Skeletal muscle tissue (tissue), 4 donors: ENCODE data around the gene CIPC. TPM values are rescaled to one million over a fixed set of nuclear protein-coding genes. Genes with fewer than 3 reads are reported as not detected.

Experiments
- H3K27ac ChIP-seq: one replicate; pipeline ENCODE4 v1.7.0; 2013; ENCODE audit warnings: mild to moderate bottlenecking, low read depth, low read length, inconsistent platforms
- H3K27me3 ChIP-seq, 3 donors: one replicate each; pipeline ENCODE4 v1.7.0; 2013; ENCODE audit warnings: low read length in 3 of 3; ENCODE audit not compliant: control insufficient read depth in 3 of 3, insufficient read depth in 3 of 3
- H3K36me3 ChIP-seq, 3 donors: one replicate each; pipeline ENCODE4 v1.7.0; 2013; ENCODE audit warnings: low read length in 3 of 3; ENCODE audit not compliant: control insufficient read depth in 3 of 3, insufficient read depth in 3 of 3
- H3K4me1 ChIP-seq, 3 donors: one replicate each; pipeline ENCODE4 v1.7.0; 2013; ENCODE audit warnings: low read length in 3 of 3, mild to moderate bottlenecking in 3 of 3; ENCODE audit not compliant: control insufficient read depth in 3 of 3, insufficient read depth in 3 of 3
- H3K4me3 ChIP-seq, 3 donors: one replicate each; pipeline ENCODE4 v1.7.0; 2013; ENCODE audit warnings: low read length in 3 of 3
- H3K9ac ChIP-seq, 3 donors: one replicate each; pipeline ENCODE4 v1.7.0; 2013; ENCODE audit warnings: low read length in 3 of 3, mild to moderate bottlenecking in 3 of 3, moderate library complexity in 2 of 3, low read depth in 1 of 3
- H3K9me3 ChIP-seq, 3 donors: one replicate each; pipeline ENCODE4 v1.7.0; 2013; ENCODE audit warnings: low read length in 3 of 3; ENCODE audit not compliant: control insufficient read depth in 3 of 3
- total RNA-seq: library from RNA; depleted of rRNA; stranded (reverse); fragments of >200 nt; gene quantifications from one replicate; pipeline ENCODE4 v1.2.3, GENCODE V29; 2014
- donor health status: Osteomylitis.

Gene CIPC
- total RNA-seq, 1 donor from 2014 or later: 13.6 TPM

GRCh38 chr14:77108753-77109152 lies 10.7 kb downstream of the CIPC start:
- H3K4me1 ChIP-seq: peaks cover 61 to 66% (median 64%) of the 10 kb centered on the region in 3 donors
- peaks cover 21 to 41% (median 27%) of the 10 kb centered on the region in 3 donors for H3K36me3 ChIP-seq
- no peaks in the 10 kb centered on the region for H3K27me3 ChIP-seq
- H3K9ac ChIP-seq: no peak overlapping the region
- no peak overlapping the region for H3K4me3 ChIP-seq
- H3K27ac ChIP-seq: no peak overlapping the region
- no peaks in the 10 kb centered on the region for H3K9me3 ChIP-seq

GRCh38 chr14:77109656-77110055 lies 11.6 kb downstream of the CIPC start:
- Histone ChIP-seq H3K4me1 (peaks cover 61 to 66% (median 64%) of the 10 kb centered on the region in 3 donors), H3K9me3 (no peaks in the 10 kb centered on the region), H3K36me3 (peaks cover 30 to 50% (median 36%) of the 10 kb centered on the region in 3 donors), H3K9ac (no peak overlapping the region), H3K4me3 (no peak overlapping the region), H3K27ac (no peak overlapping the region), H3K27me3 (no peaks in the 10 kb centered on the region)

DNA sequence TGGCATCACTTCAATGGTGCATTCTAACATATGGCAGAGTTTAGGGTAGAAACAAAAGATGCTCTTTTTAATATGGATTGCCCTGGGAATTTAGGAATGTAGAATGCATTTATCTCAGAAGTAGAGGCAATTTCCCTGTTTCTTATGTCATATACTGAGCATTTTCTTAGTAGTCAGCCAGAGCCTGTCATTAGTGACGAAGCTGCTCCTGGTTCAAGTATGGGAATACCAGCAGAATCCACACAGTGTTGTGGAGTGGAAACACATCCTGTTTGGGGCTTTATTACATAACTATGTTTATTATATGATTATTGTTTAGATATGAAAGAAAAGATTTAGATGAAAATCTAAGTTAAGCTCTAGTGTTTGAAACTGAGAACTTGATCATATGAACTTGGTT lies 12.2 kb downstream of the CIPC start:
- H3K36me3 ChIP-seq: peaks cover 33 to 57% (median 39%) of the 10 kb centered on the region in 3 donors
- peaks cover 56 to 60% (median 59%) of the 10 kb centered on the region in 3 donors for H3K4me1 ChIP-seq
- H3K9ac ChIP-seq: no peak overlapping the region

DNA sequence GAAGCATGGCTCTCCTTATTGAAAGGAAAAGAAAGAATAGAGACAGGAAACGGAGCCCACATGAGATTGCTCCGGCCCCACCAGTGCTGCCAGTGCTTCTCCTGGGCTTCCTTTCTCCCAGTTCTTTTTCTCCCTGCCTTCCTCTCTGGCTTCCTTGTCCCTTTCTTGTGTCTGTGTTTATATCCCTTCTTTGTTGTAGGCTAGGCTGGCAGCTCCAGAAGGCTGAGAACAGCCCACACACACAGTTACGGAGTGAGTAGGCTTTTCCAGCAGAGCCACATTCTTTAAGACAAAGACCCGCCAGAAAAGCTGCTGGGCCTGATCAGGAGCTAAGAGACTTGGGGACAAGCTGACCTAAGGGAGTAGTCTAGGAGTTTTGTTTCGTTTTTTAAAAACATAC lies 13.0 kb downstream of the CIPC start:
- peaks cover 32 to 56% (median 42%) of the 10 kb centered on the region in 3 donors for H3K36me3 ChIP-seq
- H3K4me3 ChIP-seq: no peak overlapping the region
- H3K4me1 ChIP-seq: peaks cover 54 to 55% (median 55%) of the 10 kb centered on the region in 3 donors
- no peaks in the 10 kb centered on the region for H3K9me3 ChIP-seq
- peak overlapping the region; percentile 55 for H3K27ac ChIP-seq
- no peaks in the 10 kb centered on the region for H3K27me3 ChIP-seq
- H3K9ac ChIP-seq: peak overlapping the region in 2 of 3 donors; percentile 24 to 33

More for the DNA sequence above, 12.2 kb downstream of the CIPC start:
- Histone ChIP-seq H3K27me3 (no peaks in the 10 kb centered on the region), H3K27ac (peak overlapping the region; percentile 55), H3K9me3 (no peaks in the 10 kb centered on the region), H3K4me3 (no peak overlapping the region)

DNA sequence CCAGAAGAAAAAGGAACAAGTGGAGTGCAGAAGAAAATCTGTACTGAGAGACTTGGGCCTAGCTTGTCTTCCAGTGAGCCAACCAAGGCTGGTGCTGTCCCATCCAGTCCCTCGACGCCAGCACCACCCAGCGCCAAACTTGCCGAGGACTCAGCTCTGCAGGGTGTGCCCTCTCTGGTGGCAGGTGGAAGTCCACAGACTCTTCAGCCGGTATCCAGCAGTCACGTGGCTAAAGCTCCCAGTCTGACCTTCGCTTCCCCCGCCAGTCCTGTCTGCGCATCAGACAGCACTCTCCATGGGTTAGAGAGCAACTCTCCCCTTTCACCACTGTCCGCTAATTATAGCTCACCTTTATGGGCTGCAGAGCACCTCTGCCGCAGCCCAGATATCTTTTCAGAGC lies 15.6 kb downstream of the CIPC start:
- Histone ChIP-seq H3K4me3 (no peak overlapping the region), H3K27me3 (no peaks in the 10 kb centered on the region), H3K36me3 (peaks cover 28 to 59% (median 38%) of the 10 kb centered on the region in 3 donors), H3K27ac (peak overlapping the region; percentile 9), H3K4me1 (peaks cover 52 to 59% (median 58%) of the 10 kb centered on the region in 3 donors), H3K9ac (no peak overlapping the region), H3K9me3 (no peaks in the 10 kb centered on the region)

DNA sequence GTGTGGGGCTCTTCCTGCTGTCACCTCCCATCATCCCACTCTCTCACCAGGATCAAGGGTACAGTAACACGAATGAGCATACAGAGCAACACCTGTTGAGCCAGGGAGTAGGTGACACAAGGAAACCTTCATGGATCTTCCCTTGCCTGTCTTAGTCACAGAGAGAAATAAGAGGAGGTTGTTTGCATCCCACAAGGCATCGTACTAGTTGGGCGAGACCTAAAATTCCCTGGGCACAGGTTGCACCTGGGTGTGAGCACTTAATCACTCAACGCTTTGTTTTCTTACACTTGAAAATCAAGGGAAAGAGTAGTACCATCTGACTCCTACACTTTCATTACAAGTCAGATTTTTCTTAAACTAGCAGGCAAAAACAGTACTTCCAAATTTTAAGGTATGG lies 16.6 kb downstream of the CIPC start:
- Histone ChIP-seq H3K36me3 (peaks cover 28 to 53% (median 37%) of the 10 kb centered on the region in 3 donors), H3K9me3 (no peaks in the 10 kb centered on the region), H3K27me3 (no peaks in the 10 kb centered on the region), H3K27ac (peak overlapping the region; percentile 9), H3K9ac (no peak overlapping the region), H3K4me1 (peaks cover 47 to 54% (median 51%) of the 10 kb centered on the region in 3 donors), H3K4me3 (no peak overlapping the region)

GRCh38 chr14:77116172-77116817 lies 18.2 kb downstream of the CIPC start:
- Histone ChIP-seq H3K4me3 (no peak overlapping the region), H3K27me3 (no peaks in the 10 kb centered on the region), H3K9ac (peak overlapping the region in 1 of 3 donors; percentile 18), H3K36me3 (peaks cover 25 to 45% (median 32%) of the 10 kb centered on the region in 3 donors), H3K9me3 (no peaks in the 10 kb centered on the region), H3K27ac (peak overlapping the region; percentile 38), H3K4me1 (peaks cover 43 to 54% (median 50%) of the 10 kb centered on the region in 3 donors)

GRCh38 chr14:77119851-77120250 lies 21.8 kb downstream of the CIPC start:
- Histone ChIP-seq H3K4me3 (no peak overlapping the region), H3K9me3 (no peaks in the 10 kb centered on the region), H3K9ac (no peak overlapping the region), H3K4me1 (peaks cover 56 to 73% (median 61%) of the 10 kb centered on the region in 3 donors), H3K27me3 (no peaks in the 10 kb centered on the region), H3K27ac (no peak overlapping the region), H3K36me3 (peaks cover 5 to 20% (median 9%) of the 10 kb centered on the region in 3 donors)

GRCh38 chr14:77120771-77121743 lies 23.0 kb downstream of the CIPC start:
- H3K4me1 ChIP-seq: peaks cover 58 to 69% (median 65%) of the 10 kb centered on the region in 3 donors
- peaks cover 3 to 7% (median 5%) of the 10 kb centered on the region in 3 donors for H3K27me3 ChIP-seq
- peak overlapping the region; percentile 54 for H3K27ac ChIP-seq
- H3K4me3 ChIP-seq: peak overlapping the region; percentile 34 to 52 (median 39)
- H3K36me3 ChIP-seq: peaks cover 4 to 15% (median 4%) of the 10 kb centered on the region in 3 donors
- H3K9me3 ChIP-seq: no peaks in the 10 kb centered on the region
- H3K9ac ChIP-seq: peak overlapping the region in 1 of 3 donors; percentile 72
